ENCODE measurements around the gene CSMD2.

DNA sequence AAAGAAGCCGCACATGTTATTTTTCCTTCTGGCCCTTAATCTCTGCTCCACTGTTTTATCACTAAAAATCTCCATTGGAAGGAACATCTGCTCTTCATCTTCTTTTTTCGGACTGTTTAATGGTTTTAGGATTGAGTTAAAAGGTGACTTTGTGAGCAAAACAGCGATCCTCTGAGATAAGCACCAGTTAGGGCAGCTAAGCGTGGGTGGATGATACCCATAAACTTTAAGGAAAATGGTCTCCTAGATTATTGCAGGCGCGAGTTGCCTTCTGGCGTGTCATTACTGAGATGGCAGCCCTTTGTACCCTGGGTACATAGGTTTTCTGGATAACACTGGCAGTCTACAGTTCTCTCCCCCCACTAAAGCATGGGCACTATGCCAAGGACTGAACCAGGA lies 345.1 kb downstream of the CSMD2 start:
- TF ChIP-seq, protein P1, sequence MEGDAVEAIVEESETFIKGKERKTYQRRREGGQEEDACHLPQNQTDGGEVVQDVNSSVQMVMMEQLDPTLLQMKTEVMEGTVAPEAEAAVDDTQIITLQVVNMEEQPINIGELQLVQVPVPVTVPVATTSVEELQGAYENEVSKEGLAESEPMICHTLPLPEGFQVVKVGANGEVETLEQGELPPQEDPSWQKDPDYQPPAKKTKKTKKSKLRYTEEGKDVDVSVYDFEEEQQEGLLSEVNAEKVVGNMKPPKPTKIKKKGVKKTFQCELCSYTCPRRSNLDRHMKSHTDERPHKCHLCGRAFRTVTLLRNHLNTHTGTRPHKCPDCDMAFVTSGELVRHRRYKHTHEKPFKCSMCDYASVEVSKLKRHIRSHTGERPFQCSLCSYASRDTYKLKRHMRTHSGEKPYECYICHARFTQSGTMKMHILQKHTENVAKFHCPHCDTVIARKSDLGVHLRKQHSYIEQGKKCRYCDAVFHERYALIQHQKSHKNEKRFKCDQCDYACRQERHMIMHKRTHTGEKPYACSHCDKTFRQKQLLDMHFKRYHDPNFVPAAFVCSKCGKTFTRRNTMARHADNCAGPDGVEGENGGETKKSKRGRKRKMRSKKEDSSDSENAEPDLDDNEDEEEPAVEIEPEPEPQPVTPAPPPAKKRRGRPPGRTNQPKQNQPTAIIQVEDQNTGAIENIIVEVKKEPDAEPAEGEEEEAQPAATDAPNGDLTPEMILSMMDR (conservative IDR thresholded peaks at IDR 0.05; ENCODE audit: low read depth in 2 of 2), result no peak
- TF ChIP-seq REST (IDR thresholded peaks at IDR 0.05; ENCODE audit: unreplicated experiment) (no peak), EZH2 (IDR thresholded peaks at IDR 0.05; ENCODE audit: low read depth, unreplicated experiment) (no peak), CREB1 (CRISPR knock-in tag; IDR thresholded peaks at IDR 0.05; ENCODE audit: low read depth) (no peak), POLR2AphosphoS5 (IDR thresholded peaks at IDR 0.05; ENCODE audit: low read depth) (no peak), EZH2phosphoT487 (IDR thresholded peaks at IDR 0.05; ENCODE audit: unreplicated experiment) (no peak), ZNF331 (CRISPR knock-in tag; IDR thresholded peaks at IDR 0.05; ENCODE audit: low read depth) (no peak), ZNF114 (CRISPR knock-in tag; IDR thresholded peaks at IDR 0.05) (no peak), JUNB (IDR thresholded peaks at IDR 0.05; ENCODE audit: unreplicated experiment) (no peak), STAT1 (IDR thresholded peaks at IDR 0.05; ENCODE audit: unreplicated experiment) (no peak)
- TF ChIP-seq, protein P2, sequence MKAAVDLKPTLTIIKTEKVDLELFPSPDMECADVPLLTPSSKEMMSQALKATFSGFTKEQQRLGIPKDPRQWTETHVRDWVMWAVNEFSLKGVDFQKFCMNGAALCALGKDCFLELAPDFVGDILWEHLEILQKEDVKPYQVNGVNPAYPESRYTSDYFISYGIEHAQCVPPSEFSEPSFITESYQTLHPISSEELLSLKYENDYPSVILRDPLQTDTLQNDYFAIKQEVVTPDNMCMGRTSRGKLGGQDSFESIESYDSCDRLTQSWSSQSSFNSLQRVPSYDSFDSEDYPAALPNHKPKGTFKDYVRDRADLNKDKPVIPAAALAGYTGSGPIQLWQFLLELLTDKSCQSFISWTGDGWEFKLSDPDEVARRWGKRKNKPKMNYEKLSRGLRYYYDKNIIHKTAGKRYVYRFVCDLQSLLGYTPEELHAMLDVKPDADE (IDR thresholded peaks at IDR 0.05), result no peak
